22Rv1 (cell line): Measurements from ENCODE around the gene OR6J1.

ENCODE experiments used
- CTCF ChIP-seq: fragments of 450-650 bp; IDR thresholded peaks from 2 replicates; pipeline ENCODE4 v1.5.1; 2017; ENCODE audit warnings: mild to moderate bottlenecking
- ZFX ChIP-seq: fragments of 450-650 bp; IDR thresholded peaks from 2 replicates; pipeline ENCODE4 v1.6.1; 2017; ENCODE audit warnings: antibody characterized with exemption, borderline replicate concordance

- TF ChIP-seq CTCF (no peak), ZFX (no peak)
These were observed 27.5 kb upstream of the OR6J1 start for GRCh38 chr14:22671622-22672021.
